ENCODE data around the gene DHDH. TPM values are rescaled to one million over a fixed set of nuclear protein-coding genes. Genes with fewer than 3 reads are reported as not detected.

DHDH gene
- total and polyA plus RNA-seq, 2 of the 13 experiments (the other 11 are each of a cell fraction or from before 2014, with no cell fraction given) = 0.13 to 0.91 TPM

DNA sequence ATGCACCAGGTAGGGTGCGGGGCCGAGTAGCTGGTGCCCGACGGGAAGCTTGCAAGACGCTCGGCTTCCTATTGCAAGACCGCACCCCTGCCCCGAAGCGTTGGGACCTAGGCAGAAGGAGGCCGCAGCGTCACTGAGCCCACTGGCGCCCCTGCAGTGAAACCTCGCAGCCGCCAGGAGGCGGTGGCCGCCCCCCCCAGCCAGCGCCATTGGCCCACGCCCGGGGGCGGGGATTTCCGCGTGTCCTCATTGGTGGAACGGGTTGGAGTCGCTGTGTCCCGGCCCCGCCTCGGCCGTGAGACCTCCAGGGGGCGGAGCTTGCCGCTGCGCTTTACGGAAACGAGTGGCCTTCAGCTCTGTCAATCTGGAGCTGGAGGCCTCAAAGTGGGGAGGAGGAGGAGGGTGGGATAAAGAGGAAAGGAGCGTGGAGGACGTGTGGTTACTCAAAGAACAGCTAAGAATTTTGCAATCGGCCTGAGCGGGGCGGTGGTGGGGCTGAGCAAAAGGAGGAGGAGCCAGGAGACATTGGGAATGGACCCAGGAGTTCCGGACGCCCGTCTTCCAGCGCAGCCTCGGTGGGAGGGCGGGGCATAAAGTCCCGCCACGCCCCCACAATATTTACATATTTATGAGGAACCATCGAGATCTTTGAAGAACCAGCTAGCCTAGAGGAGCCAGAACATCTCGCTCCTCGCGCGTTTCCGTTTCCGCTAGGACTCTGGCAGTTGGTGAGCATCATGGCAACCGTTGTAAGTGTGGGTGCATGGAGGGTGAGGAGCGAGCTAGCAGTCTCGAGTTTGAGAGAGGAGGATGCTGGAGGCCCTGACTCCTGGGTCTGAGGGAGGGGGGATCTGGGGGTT lies 59.9 kb downstream of the DHDH start, which contains the start of the genes GYS1 and RUVBL2 (continued):
- TF ChIP-seq, protein P1, sequence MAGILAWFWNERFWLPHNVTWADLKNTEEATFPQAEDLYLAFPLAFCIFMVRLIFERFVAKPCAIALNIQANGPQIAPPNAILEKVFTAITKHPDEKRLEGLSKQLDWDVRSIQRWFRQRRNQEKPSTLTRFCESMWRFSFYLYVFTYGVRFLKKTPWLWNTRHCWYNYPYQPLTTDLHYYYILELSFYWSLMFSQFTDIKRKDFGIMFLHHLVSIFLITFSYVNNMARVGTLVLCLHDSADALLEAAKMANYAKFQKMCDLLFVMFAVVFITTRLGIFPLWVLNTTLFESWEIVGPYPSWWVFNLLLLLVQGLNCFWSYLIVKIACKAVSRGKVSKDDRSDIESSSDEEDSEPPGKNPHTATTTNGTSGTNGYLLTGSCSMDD (CRISPR knock-in tag; IDR thresholded peaks at IDR 0.05) = no peak
- TF ChIP-seq YEATS4 (CRISPR knock-in tag; IDR thresholded peaks at IDR 0.05; ENCODE audit: borderline replicate concordance) (peak; percentile 22; the same call in 1 of the 2 replicates), TGIF2 (CRISPR knock-in tag; IDR thresholded peaks at IDR 0.05) (peak; percentile 70), GABPA (IDR thresholded peaks at IDR 0.05; ENCODE audit: low read depth, low read length) (peak; percentile 92), GABPA (CRISPR knock-in tag; IDR thresholded peaks at IDR 0.05; ENCODE audit: low read depth) (peak; percentile 98), ZNF17 (CRISPR knock-in tag; IDR thresholded peaks at IDR 0.05) (no peak), ZNF562 (CRISPR knock-in tag; IDR thresholded peaks at IDR 0.05; ENCODE audit: borderline replicate concordance) (no peak), CREM (IDR thresholded peaks at IDR 0.05) (peak; percentile 54), CREM (CRISPR knock-in tag; IDR thresholded peaks at IDR 0.05) (no peak), MYNN (CRISPR knock-in tag; IDR thresholded peaks at IDR 0.05; ENCODE audit: low read depth) (no peak), ZBTB20 (CRISPR knock-in tag; IDR thresholded peaks at IDR 0.05; ENCODE audit: borderline replicate concordance, low read depth) (0 out of 2 replicates have a peak, but pooled peaks have one; percentile 13), HOXA3 (CRISPR knock-in tag; IDR thresholded peaks at IDR 0.05) (peak; percentile 45; the same call in 1 of the 2 replicates), SP140L (CRISPR knock-in tag; IDR thresholded peaks at IDR 0.05; ENCODE audit: borderline replicate concordance) (no peak; the same call in 1 of the 2 replicates), SRF (IDR thresholded peaks at IDR 0.05; ENCODE audit: low read depth, low read length) (no peak), ELF3 (CRISPR knock-in tag; IDR thresholded peaks at IDR 0.05) (peak; percentile 74), PHF20 (CRISPR knock-in tag; IDR thresholded peaks at IDR 0.05) (peak; percentile 73), ZNF33A (CRISPR knock-in tag; IDR thresholded peaks at IDR 0.05; ENCODE audit: borderline replicate concordance) (peak; percentile 86; the same call in 1 of the 2 replicates), KMT2A (CRISPR knock-in tag; IDR thresholded peaks at IDR 0.05) (no peak), FOXK2 (IDR thresholded peaks at IDR 0.05) (peak; percentile 47; the same call in 1 of the 2 replicates)
- TF ChIP-seq, protein P2, sequence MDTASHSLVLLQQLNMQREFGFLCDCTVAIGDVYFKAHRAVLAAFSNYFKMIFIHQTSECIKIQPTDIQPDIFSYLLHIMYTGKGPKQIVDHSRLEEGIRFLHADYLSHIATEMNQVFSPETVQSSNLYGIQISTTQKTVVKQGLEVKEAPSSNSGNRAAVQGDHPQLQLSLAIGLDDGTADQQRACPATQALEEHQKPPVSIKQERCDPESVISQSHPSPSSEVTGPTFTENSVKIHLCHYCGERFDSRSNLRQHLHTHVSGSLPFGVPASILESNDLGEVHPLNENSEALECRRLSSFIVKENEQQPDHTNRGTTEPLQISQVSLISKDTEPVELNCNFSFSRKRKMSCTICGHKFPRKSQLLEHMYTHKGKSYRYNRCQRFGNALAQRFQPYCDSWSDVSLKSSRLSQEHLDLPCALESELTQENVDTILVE (CRISPR knock-in tag; IDR thresholded peaks at IDR 0.05) = peak; percentile 43; the same call in 1 of the 2 replicates
- TF ChIP-seq, protein P3, sequence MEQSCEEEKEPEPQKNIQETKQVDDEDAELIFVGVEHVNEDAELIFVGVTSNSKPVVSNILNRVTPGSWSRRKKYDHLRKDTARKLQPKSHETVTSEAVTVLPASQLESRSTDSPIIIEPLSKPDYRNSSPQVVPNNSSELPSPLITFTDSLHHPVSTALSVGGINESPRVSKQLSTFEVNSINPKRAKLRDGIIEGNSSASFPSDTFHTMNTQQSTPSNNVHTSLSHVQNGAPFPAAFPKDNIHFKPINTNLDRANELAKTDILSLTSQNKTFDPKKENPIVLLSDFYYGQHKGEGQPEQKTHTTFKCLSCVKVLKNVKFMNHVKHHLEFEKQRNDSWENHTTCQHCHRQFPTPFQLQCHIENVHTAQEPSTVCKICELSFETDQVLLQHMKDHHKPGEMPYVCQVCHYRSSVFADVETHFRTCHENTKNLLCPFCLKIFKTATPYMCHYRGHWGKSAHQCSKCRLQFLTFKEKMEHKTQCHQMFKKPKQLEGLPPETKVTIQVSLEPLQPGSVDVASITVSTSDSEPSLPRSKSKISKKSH (CRISPR knock-in tag; IDR thresholded peaks at IDR 0.05; ENCODE audit: borderline replicate concordance) = no peak; the same call in 1 of the 2 replicates
- TF ChIP-seq, protein P4, sequence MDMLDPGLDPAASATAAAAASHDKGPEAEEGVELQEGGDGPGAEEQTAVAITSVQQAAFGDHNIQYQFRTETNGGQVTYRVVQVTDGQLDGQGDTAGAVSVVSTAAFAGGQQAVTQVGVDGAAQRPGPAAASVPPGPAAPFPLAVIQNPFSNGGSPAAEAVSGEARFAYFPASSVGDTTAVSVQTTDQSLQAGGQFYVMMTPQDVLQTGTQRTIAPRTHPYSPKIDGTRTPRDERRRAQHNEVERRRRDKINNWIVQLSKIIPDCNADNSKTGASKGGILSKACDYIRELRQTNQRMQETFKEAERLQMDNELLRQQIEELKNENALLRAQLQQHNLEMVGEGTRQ (IDR thresholded peaks at IDR 0.05; ENCODE audit: low read depth, low read length) = no peak
- TF ChIP-seq, protein P4 (CRISPR knock-in tag; IDR thresholded peaks at IDR 0.05; ENCODE audit: borderline replicate concordance) = no peak
